Osteocyte (in vitro differentiated cells): ENCODE data around the gene ZDHHC13. TPM values are rescaled to one million over a fixed set of nuclear protein-coding genes. Genes with fewer than 3 reads are reported as not detected.

Source experiments
- DNase-seq: peaks from one replicate; pipeline ENCODE4 v3.0.0; 2021; ENCODE audit warnings: mixed read lengths; ENCODE audit not compliant: unreplicated experiment; ENCODE audit errors: extremely low spot score
- H3K27ac Mint-ChIP-seq: one replicate; pipeline ENCODE4 v1.8.0; 2021; ENCODE audit warnings: mild to moderate bottlenecking, mixed read lengths; ENCODE audit not compliant: unreplicated experiment
- H3K27me3 Mint-ChIP-seq: one replicate; pipeline ENCODE4 v1.8.0; 2021; ENCODE audit warnings: mixed read lengths; ENCODE audit not compliant: unreplicated experiment
- H3K36me3 Mint-ChIP-seq: one replicate; pipeline ENCODE4 v1.8.0; 2021; ENCODE audit warnings: mixed read lengths; ENCODE audit not compliant: unreplicated experiment
- H3K4me1 Mint-ChIP-seq: one replicate; pipeline ENCODE4 v1.8.0; 2021; ENCODE audit warnings: mixed read lengths; ENCODE audit not compliant: unreplicated experiment
- H3K4me3 Mint-ChIP-seq: one replicate; pipeline ENCODE4 v1.8.0; 2021; ENCODE audit warnings: mild to moderate bottlenecking, moderate library complexity, mixed read lengths; ENCODE audit not compliant: unreplicated experiment
- H3K9me3 Mint-ChIP-seq: one replicate; pipeline ENCODE4 v1.8.0; 2021; ENCODE audit warnings: mixed read lengths; ENCODE audit not compliant: unreplicated experiment
- total RNA-seq: library from RNA; stranded (reverse); gene quantifications from 2 replicates; pipeline ENCODE4 v1.2.1, GENCODE V29; 2021
- TF ChIP-seq, protein P1 (sequence below): fragments of 200-600 bp; sonication (generic); IDR thresholded peaks from 2 replicates; pipeline ENCODE4 v1.5.0; 2021; ENCODE audit warnings: antibody characterized with exemption, mild to moderate bottlenecking, moderate library complexity

Gene ZDHHC13
- total RNA-seq, 1 donor from 2014 or later, result 11.6 TPM

DNA sequence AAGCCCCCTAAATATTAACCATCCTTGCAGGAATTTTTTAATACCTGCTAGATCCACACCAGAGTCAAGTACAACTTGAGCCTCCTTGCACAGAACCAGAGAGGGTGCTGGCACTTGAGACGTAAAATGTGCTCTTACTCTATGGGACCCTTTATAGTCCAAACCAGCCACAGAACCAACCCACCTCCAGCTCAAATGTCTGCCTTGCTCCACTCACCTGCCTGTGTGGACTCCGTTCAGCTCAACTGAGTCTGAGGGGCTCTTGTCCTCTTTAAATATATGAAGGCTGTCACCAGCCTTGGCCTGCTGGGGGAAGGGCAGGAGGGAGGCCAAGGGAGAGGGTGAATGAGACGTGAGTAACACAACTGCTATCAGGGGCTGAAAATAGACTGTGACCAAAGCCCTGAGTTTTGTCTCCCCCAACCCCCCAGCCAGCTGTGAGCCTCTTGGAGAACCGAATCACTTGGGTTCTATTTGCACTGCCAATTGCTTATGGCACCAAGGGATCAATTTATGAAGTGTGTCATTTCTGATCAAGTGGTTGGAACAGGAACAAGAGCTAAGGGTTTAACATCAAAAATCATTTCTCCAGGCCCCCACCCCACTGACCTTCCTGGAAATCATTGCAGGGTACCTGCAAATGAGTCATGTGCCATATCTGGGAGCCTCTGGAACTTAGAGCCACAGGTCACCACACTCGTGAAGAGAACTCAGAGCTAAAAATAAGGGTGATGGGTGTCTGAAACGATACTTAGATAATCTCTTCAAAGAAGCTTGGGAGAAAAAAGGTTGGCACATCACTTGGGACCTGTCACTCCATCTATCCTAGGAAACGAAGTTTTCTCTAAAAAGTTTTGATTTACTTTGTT, 85.0 kb downstream of the ZDHHC13 start, which contains the start of gene CSRP3:
Gene CSRP3 (minus strand): TSS at position 247 of the 869 bp plus-strand sequence. CDS start 9,535 bp downstream, outside the sequence.
- no peak for DNase-seq
- Mint-ChIP-seq H3K9me3 (no peaks in the 10 kb centered on the region), H3K36me3 (no peaks in the 10 kb centered on the region), H3K27me3 (peaks cover 12% of the 10 kb centered on the region), H3K4me1 (peaks cover 15% of the 10 kb centered on the region), H3K27ac (no peak within 1 kb of the TSS), H3K4me3 (no peak within 1 kb of the TSS)
- TF ChIP-seq, protein P1, sequence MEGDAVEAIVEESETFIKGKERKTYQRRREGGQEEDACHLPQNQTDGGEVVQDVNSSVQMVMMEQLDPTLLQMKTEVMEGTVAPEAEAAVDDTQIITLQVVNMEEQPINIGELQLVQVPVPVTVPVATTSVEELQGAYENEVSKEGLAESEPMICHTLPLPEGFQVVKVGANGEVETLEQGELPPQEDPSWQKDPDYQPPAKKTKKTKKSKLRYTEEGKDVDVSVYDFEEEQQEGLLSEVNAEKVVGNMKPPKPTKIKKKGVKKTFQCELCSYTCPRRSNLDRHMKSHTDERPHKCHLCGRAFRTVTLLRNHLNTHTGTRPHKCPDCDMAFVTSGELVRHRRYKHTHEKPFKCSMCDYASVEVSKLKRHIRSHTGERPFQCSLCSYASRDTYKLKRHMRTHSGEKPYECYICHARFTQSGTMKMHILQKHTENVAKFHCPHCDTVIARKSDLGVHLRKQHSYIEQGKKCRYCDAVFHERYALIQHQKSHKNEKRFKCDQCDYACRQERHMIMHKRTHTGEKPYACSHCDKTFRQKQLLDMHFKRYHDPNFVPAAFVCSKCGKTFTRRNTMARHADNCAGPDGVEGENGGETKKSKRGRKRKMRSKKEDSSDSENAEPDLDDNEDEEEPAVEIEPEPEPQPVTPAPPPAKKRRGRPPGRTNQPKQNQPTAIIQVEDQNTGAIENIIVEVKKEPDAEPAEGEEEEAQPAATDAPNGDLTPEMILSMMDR, result no peak

DNA sequence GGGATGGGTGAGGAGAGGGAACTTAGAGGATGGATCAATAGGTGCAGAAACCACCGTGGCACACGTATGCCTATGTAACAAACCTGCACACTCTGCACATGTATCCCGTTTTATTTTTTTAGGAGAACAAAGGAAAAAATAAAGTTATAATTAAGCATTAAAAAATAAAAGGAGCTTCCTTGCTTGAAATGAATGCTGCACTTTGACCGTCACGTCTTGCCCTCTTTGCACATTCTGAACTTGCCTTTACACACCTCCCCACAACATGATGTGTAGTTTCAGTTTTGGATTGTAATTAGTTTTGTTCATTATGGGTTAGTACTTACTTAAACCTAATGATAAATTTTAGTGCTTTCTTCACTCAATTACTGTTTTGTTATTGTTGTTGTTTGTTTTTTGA, 87.9 kb downstream of the ZDHHC13 start:
- Mint-ChIP-seq H3K36me3 (no peaks in the 10 kb centered on the region), H3K4me3 (no peak overlapping the region), H3K27me3 (peaks cover 37% of the 10 kb centered on the region), H3K27ac (no peak overlapping the region), H3K4me1 (peaks cover 10% of the 10 kb centered on the region), H3K9me3 (no peaks in the 10 kb centered on the region)
- DNase-seq, result no peak
- TF ChIP-seq, protein P1, result no peak

DNA sequence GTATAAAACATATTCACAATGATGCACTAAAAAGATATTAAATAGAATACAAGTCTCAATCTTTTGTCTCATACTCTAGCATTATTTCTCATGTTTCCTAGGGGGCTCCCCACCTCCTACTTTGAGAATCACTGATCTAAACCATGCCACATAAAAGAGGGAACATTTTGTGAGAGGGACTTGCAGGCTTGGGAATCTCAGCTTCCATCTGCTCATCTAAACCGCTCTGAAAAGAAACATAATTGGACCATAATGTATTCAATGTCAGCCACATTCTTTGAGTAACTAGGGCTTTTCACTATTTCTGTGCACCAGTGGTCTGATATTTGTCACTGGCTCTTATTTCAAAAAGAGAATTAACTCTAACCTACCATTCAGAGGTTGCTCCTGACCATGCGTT, 91.2 kb downstream of the ZDHHC13 start:
- Mint-ChIP-seq H3K9me3 (no peaks in the 10 kb centered on the region), H3K27me3 (peaks cover 48% of the 10 kb centered on the region), H3K4me1 (no peaks in the 10 kb centered on the region), H3K4me3 (no peak overlapping the region), H3K27ac (no peak overlapping the region), H3K36me3 (no peaks in the 10 kb centered on the region)
- DNase-seq, result no peak
- TF ChIP-seq, protein P1, result no peak

DNA sequence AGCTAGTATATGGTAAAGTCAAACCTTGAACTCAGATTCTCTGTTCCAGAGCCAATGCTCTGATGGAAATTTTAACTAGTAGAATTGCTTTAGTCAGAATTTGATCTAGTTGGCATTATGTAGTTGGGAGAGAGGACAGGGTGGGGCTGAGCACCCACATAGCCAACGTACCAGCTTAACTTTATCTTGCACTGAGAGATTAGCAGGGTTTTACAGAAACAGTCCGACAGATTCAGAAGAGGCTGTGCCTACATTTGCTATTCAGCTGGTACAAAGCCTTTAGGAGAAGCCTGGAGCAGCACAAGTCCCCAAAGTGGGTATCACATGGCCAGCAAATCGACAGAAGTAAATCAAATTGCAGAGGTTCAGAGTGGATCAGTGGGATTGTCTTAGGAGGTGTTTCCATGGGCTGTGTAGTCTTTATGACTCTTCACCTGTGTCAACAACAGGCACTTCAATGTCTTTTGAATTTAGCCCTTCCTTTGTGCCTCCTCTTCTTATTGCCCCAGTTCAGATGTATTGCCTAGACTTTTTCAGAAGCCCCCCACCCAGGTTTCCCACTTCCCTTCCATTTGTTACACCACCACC, 92.1 kb downstream of the ZDHHC13 start:
- Mint-ChIP-seq H3K27ac (no peak overlapping the region), H3K36me3 (no peaks in the 10 kb centered on the region), H3K9me3 (no peaks in the 10 kb centered on the region), H3K27me3 (peaks cover 56% of the 10 kb centered on the region), H3K4me3 (no peak overlapping the region), H3K4me1 (no peaks in the 10 kb centered on the region)
- TF ChIP-seq, protein P1, result no peak
- DNase-seq, result no peak

DNA sequence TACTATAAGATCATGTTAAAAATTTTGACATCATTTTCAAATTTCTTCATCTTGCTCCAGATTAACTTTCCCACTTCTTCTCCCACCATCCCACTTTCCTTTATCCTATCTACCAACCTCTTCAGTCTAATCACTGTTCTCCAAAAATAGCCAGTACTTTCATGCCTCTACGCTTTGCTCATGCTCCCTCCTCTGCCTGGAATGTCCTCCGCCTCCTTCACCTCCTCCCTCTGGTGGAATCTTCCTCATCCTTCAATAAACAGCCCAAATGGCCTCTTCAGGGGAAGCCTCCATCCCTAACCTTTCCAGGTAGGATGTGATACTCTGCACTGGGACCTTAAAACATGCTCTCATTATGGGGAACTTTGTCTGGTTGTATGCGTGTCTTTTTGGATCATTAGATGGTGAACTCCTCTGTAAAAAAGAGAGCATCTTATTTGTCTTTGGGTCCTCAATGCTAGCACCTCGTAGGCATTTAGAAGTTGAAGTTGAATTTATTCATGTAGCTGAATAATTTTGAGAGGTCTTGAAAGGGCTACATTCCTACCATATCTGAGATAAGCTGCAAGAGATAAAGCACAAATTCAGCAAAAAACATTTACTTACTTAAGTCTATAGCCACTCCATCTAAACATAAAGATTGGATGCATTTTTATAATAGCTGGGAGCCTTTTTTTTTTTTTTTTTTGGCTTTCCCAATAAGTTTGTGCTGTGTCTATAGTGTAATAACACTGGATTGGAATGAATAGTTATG, 92.8 kb downstream of the ZDHHC13 start:
- H3K36me3 Mint-ChIP-seq, result no peaks in the 10 kb centered on the region
- H3K27ac Mint-ChIP-seq, result no peak overlapping the region
- TF ChIP-seq, protein P1, result no peak
- no peak overlapping the region for H3K4me3 Mint-ChIP-seq
- no peaks in the 10 kb centered on the region for H3K9me3 Mint-ChIP-seq
- no peaks in the 10 kb centered on the region for H3K4me1 Mint-ChIP-seq
- no peak for DNase-seq
- peaks cover 64% of the 10 kb centered on the region for H3K27me3 Mint-ChIP-seq
